Right atrium auricular region (tissue), 2 donors: ENCODE data around the gene DOCK1. TPM values are rescaled to one million over a fixed set of nuclear protein-coding genes. Genes with fewer than 3 reads are reported as not detected.

Experiments used
- DNase-seq: peaks from one replicate; pipeline ENCODE4 v3.0.0-alpha.2; 2019; ENCODE audit warnings: low spot score
- H3K27ac ChIP-seq, 2 donors: fragments of 200-600 bp; sonication (generic); 1 replicate in 1 of 2; 2 replicates in 1 of 2; pipeline ENCODE4 v1.5.1; 2016 to 2019
- H3K27me3 ChIP-seq, 2 donors: fragments of 200-600 bp; sonication (generic); one replicate each; pipeline versions ENCODE4 v1.5.1 to v1.6.0; 2017 to 2019
- H3K36me3 ChIP-seq: fragments of 200-600 bp; sonication (generic); one replicate; pipeline ENCODE4 v1.5.1; 2016
- H3K4me1 ChIP-seq, 2 donors: fragments of 200-600 bp; sonication (generic); one replicate each; pipeline versions ENCODE4 v1.5.1 to v1.6.0; 2017 to 2019
- H3K4me3 ChIP-seq, 2 donors: fragments of 200-600 bp; sonication (generic); 1 replicate in 1 of 2; 2 replicates in 1 of 2; pipeline ENCODE4 v1.5.1; 2017 to 2019; ENCODE audit warnings: mild to moderate bottlenecking in 1 of 2, moderate library complexity in 1 of 2
- H3K9me3 ChIP-seq, 2 donors: fragments of 200-600 bp; sonication (generic); one replicate each; pipeline ENCODE4 v1.5.1; 2019
- CTCF ChIP-seq, 2 donors: fragments of 200-600 bp; sonication (generic); IDR thresholded peaks; one replicate each; pipeline ENCODE4 v1.5.1; 2019; ENCODE audit warnings: antibody characterized with exemption in 2 of 2
- total RNA-seq, 2 donors: library from RNA; depleted of rRNA; stranded (reverse); fragments of >200 nt; gene quantifications; one replicate each; pipeline ENCODE4 v1.1.0, GENCODE V29; 2016

Gene DOCK1
- total RNA-seq, 2 donors from 2014 or later = 13.0 to 16.8 TPM

- H3K27ac ChIP-seq = no peak overlapping the region
- H3K27me3 ChIP-seq = no peaks in the 10 kb centered on the region
- no peaks in the 10 kb centered on the region for H3K36me3 ChIP-seq
- no peak for TF ChIP-seq CTCF (IDR thresholded peaks at IDR 0.05)
- no peak overlapping the region for H3K4me3 ChIP-seq
- no peaks in the 10 kb centered on the region for H3K4me1 ChIP-seq
- no peaks in the 10 kb centered on the region for H3K9me3 ChIP-seq
- DNase-seq = no peak
Observed at GRCh38 chr10:127132451-127132850, 227.2 kb downstream of the DOCK1 start.

- Histone ChIP-seq H3K27ac (no peak overlapping the region), H3K36me3 (no peaks in the 10 kb centered on the region), H3K4me1 (no peaks in the 10 kb centered on the region), H3K9me3 (no peaks in the 10 kb centered on the region), H3K4me3 (no peak overlapping the region), H3K27me3 (no peaks in the 10 kb centered on the region)
- DNase-seq = no peak
- no peak for TF ChIP-seq CTCF (IDR thresholded peaks at IDR 0.05)
Observed at GRCh38 chr10:127133225-127133624, 228.0 kb downstream of the DOCK1 start.

- H3K36me3 ChIP-seq = no peaks in the 10 kb centered on the region
- no peaks in the 10 kb centered on the region for H3K4me1 ChIP-seq
- H3K9me3 ChIP-seq = no peaks in the 10 kb centered on the region
- DNase-seq = no peak
- no peak for TF ChIP-seq CTCF (IDR thresholded peaks at IDR 0.05)
- H3K4me3 ChIP-seq = no peak overlapping the region
- no peaks in the 10 kb centered on the region for H3K27me3 ChIP-seq
- no peak overlapping the region for H3K27ac ChIP-seq
Observed at GRCh38 chr10:127133672-127134500, 228.7 kb downstream of the DOCK1 start.

GRCh38 chr10:127135844-127136577 is 230.8 kb downstream of the DOCK1 start:
- H3K4me1 ChIP-seq = no peaks in the 10 kb centered on the region
- no peak for DNase-seq

GRCh38 chr10:127137391-127137790 is 232.2 kb downstream of the DOCK1 start:
- DNase-seq = no peak
- H3K27me3 ChIP-seq = no peaks in the 10 kb centered on the region
- no peaks in the 10 kb centered on the region for H3K36me3 ChIP-seq
- no peak overlapping the region for H3K4me3 ChIP-seq
- no peak overlapping the region for H3K27ac ChIP-seq
- H3K9me3 ChIP-seq = no peaks in the 10 kb centered on the region
- TF ChIP-seq CTCF (IDR thresholded peaks at IDR 0.05) = no peak
- no peaks in the 10 kb centered on the region for H3K4me1 ChIP-seq

More at GRCh38 chr10:127135844-127136577, 230.8 kb downstream of the DOCK1 start:
- Histone ChIP-seq H3K27me3 (no peaks in the 10 kb centered on the region), H3K9me3 (no peaks in the 10 kb centered on the region), H3K27ac (no peak overlapping the region), H3K4me3 (no peak overlapping the region), H3K36me3 (no peaks in the 10 kb centered on the region)
- TF ChIP-seq CTCF (IDR thresholded peaks at IDR 0.05) = no peak
